Measurements from ENCODE around the gene GFOD1.
"Not testable (repeated sequence)": the region's sequence is repeated elsewhere in the genome, so short reads cannot be mapped to it uniquely, and the experiment has no call there.

GFOD1 gene

GRCh38 chr6:13398421-13398994 is 88.9 kb downstream of the GFOD1 start:
- DNase-seq, result no peak

DNA sequence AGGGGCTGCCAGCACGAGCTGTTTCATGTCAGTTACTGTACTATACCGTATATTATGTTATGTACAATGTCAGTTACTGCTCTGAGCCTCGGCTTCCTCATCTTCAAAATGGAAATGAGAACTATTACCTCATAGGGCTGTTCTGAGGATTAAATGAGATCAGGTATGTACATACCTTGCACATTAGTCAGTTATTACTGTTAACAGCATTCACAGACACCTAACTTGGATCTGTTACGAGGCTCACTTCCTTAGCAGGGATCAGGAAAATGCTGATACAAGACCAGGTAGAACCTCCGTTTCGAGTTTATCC is 89.4 kb downstream of the GFOD1 start:
- no peak for DNase-seq

GRCh38 chr6:13397359-13398068 is 89.9 kb downstream of the GFOD1 start:
- no peak for DNase-seq

DNA sequence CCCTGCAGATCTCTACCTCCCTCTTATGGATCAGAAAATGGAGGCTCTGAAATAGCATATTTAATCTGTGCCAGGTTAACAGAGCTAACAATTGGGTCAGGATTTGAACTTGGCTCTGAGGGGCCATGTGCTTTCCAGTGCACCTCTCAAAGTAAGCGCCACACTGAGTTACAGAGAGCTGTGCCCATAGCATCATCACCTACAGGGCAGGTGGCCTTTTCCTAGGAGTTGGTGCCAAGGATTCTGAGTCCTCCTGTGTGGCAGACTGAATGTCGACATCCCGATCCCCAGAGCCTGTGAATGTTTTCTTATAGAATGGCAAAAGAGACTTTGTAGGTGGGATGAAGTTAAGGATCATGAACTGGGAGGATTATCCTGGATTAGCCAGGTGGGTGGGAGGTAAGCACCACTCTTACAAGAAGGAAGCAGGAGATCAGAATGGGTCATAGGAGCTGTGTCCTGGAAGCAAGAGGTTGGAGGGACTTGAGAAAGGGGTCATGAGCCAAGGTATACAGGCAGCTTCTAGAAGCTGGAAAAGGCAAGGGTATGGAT is 91.1 kb downstream of the GFOD1 start:
- no peak for DNase-seq

DNA sequence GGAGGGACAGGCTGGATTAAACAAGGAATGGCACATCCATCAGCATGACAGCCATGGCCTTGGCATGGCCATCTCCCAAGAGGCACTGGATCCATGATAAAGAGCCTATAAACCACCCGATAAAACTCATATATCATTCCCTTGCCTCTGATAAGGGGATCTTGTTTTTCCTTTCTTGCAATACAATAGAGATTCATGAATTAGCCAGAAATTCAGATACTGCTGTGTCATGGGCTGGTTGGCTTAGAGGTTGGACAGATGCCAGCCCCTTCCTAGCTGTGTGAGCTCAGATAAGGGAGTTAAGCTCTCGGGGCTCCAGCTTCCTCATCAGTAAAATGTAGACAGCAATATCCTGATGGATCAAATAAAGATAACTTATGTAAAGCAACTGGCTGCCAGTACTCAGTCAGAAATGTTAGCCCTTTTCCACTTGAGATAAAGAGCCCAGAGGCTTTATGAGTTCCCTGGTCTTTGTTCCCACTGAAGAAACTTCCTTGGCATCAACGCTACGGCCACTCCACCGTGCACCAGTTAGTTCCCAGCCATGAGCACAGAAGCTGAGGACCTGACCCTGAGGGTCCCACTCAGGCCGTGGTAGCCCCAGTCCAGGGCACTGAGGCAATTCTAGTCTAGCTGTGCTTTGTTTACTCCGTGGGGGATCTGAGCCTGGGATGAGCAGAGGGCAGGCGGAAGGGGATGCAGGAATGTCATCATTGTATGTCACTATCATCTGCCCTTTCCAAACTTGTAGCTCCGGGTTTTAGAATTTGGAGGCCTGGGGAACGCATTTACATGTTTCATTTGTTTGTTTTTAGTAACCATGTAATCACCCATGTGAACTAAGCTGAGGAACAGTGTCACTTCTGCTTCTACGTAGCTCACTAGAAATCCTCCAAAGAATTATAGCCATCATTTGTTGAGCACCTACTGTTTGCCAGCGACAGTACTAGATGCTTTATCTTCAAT is 91.8 kb downstream of the GFOD1 start:
- DNase-seq, result no peak

- DNase-seq, result no peak
Observed at GRCh38 chr6:13392462-13392861, 94.9 kb downstream of the GFOD1 start.

GRCh38 chr6:13391537-13391936 is 95.9 kb downstream of the GFOD1 start:
- no peak for DNase-seq

DNA sequence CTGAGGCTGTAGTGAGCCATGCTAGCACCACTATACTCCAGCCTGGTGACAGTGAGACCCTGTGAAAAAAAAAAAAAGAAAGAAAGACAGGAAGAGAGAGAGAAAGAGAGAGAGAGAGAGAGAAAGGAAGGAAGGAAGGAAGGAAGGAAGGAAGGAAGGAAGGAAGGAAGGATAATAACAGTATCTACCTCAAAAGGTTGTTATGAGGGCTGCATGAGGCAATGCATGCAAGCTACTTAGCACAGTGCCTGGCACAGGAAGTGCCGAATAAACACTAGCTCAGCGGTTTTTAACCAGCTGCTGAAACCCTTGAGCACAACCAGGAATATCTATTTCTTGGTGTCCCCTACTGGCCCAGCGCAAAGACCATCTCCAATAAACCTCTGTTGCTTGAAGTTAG is 96.7 kb downstream of the GFOD1 start:
- peak; percentile 22 for DNase-seq

DNA sequence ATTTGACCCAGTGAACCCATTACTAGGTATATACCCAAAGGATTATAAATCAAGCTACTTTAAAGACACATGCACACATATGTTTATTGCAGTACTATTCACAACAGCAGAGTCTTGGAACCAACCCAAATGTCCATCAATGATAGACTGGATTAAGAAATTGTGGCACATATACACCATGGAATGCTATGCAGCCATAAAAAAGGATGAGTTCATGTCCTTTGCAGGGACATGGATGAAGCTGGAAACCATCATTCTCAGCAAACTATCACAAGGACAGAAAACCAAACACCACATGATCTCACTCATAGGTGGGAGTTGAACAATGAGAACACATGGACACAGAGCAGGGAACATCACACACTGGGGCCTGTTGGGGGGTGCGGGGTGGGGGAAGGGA is 98.2 kb downstream of the GFOD1 start:
- not testable (repeated sequence) for DNase-seq

GRCh38 chr6:13388769-13389168 is 98.6 kb downstream of the GFOD1 start:
- DNase-seq, result not testable (repeated sequence)

DNA sequence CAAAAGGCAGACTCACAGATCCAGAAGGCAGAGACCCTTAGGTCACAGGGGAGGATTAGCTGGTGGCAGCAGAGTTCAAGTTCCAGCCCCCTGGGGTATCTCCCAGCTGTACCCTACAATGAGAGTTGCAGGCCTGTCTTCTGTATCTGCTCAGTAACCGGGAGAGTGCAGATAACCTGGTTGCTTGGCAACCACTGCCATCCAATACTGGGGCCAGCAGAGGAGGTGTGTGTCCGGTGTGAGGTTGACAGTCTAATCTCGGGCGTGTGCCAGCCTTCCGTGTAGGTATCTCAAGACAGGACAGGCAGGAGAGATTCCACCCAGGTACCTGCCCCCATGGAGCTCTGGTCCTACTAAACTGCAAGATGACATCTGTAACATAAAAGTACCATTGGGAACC is 102.4 kb downstream of the GFOD1 start:
- peak; percentile 18 for DNase-seq

- no peak for DNase-seq
Observed at GRCh38 chr6:13384506-13384905, 102.9 kb downstream of the GFOD1 start.

DNA sequence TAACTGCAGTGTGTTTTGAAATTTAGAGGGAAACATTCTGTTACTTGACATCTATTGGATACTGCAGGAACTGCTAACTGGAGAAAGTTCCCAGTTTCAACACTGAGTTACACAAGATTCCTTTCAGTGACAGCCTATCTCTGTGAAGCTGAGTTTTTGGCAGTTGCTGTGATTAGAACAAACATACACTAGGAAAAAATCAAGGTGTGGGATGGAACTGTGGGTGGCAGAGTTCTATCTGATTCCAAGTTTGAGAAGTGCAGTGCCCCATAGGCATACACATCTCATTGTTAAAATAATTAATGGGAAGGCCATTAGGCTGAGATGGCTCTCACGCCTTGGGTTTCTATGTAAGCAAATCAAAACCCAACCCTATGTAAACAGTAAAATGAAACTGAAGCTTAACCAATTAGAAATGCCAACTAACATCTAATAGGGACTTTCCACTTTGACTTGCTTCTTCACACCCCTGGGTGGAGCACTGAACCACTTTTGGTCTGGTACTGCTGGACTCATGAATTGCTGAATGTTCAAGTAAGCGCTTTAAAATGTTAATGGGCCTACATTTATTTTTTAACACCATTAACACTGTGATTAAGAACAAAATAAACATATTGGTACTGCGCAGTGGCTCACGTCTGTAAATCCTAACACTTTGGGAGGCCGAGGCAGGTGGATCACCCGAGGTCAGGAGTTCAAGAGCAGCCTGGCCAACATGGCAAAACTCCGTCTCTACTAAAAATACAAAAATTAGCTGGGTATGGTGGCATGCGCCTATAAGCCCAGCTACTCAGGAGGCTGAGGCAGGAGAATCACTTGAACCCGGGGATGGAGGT is 103.9 kb downstream of the GFOD1 start:
- peak; percentile 10 for DNase-seq

DNA sequence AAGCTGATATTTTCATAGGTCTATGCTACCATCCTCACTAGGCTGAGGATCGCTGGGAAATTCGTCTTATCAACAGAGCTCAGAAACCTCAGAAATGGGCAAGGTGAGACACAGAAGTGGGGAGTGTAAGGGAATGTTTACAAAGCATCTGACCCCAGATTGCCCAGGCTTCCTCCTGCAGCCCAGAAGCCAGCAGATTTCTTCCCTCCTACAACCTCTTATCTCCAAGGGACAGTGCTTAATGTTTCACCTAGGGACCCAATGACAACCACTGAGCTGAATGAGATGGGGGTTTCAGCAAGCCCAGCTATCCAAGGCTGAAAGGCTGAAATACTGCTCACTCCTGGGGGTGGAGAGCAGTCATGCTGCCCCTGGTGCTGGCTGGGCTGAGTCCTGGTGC is 106.6 kb downstream of the GFOD1 start:
- no peak for DNase-seq

GRCh38 chr6:13378669-13379590 is 108.5 kb downstream of the GFOD1 start:
- peak; percentile 40 for DNase-seq

- peak; percentile 15 for DNase-seq
Observed at GRCh38 chr6:13377054-13377758, 110.2 kb downstream of the GFOD1 start.

GRCh38 chr6:13375360-13375878 is 112.0 kb downstream of the GFOD1 start:
- peak; percentile 61 for DNase-seq

DNA sequence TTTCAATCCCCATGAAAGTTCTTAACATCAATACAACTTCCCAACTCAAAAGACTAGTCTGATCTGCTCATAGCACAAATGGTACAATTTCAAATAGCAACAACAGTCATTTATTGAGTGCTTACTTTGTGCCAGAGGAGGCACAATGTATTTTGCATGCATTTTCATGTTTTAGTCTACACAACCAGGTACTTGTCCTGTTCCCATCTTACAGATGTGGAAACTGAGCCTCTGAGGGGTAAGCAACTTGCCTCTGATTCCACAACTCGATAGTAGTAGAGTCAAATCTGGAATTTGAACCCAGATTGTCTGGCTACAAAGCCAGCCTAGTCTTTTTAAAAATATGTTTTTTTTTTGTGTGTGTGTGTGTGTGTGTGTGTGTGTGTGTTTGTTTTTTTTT is 113.5 kb downstream of the GFOD1 start:
- DNase-seq, result no peak

DNA sequence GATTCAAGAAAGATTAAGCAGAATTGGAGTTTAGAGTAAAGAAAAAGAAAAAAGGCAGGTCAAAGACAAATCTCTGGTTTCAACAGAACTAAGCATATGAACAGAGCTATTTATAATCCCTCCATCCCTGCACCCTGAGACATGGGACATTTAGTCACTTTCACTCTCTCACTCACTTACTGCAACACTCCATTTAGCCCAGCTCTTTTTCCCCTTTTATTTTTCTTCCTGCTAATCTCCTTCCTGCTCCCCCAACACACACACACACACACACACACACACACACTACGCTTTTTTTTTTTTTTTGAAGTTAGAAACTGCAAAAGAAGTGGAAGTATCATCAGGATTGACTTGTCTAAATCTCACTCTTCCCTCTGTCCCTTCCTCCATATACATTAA is 113.9 kb downstream of the GFOD1 start:
- DNase-seq, result no peak

GRCh38 chr6:13372688-13373487 is 114.5 kb downstream of the GFOD1 start:
- DNase-seq, result no peak
